Activated CD4-positive, alpha-beta T cell treated with anti-CD3 and anti-CD28 coated beads, Interleukin-2, amount 10 ng/mL, durations not matched to agents 24 days and 14 days (primary cell): Measurements from ENCODE around the gene HAP1. TPM values are rescaled to one million over a fixed set of nuclear protein-coding genes. Genes with fewer than 3 reads are reported as not detected.

Source experiments
- DNase-seq: peaks from one replicate; pipeline ENCODE4 v3.0.0; 2022
- H3K27ac Mint-ChIP-seq: one replicate; pipeline ENCODE4 v1.8.0; 2022; ENCODE audit warnings: mild to moderate bottlenecking, mixed read lengths
- H3K27me3 Mint-ChIP-seq: one replicate; pipeline ENCODE4 v1.8.0; 2022; ENCODE audit warnings: mixed read lengths
- H3K36me3 Mint-ChIP-seq: one replicate; pipeline ENCODE4 v1.8.0; 2022; ENCODE audit warnings: low read depth, mild to moderate bottlenecking, mixed read lengths
- H3K4me1 Mint-ChIP-seq: one replicate; pipeline ENCODE4 v1.8.0; 2021; ENCODE audit warnings: mixed read lengths
- H3K4me3 Mint-ChIP-seq: one replicate; pipeline ENCODE4 v1.8.0; 2022; ENCODE audit warnings: mild to moderate bottlenecking, moderate library complexity, mixed read lengths
- H3K9me3 Mint-ChIP-seq: one replicate; pipeline ENCODE4 v1.8.0; 2021; ENCODE audit warnings: mixed read lengths
- intact Hi-C: fragments of 100-400 bp; cut with micrococcal nuclease; formaldehyde crosslinking; loops from one replicate; pipeline ENCODE4 v1.15.1; 2023
- total RNA-seq: library from RNA; stranded (reverse); gene quantifications from 2 replicates; pipeline ENCODE4 v1.2.3, GENCODE V29; 2022

HAP1 gene
- total RNA-seq, 1 donor from 2014 or later = 0.05 TPM

- Mint-ChIP-seq H3K4me1 (no peaks in the 10 kb centered on the region), H3K4me3 (no peak overlapping the region), H3K27ac (no peak overlapping the region), H3K36me3 (no peaks in the 10 kb centered on the region), H3K27me3 (peaks cover 27% of the 10 kb centered on the region), H3K9me3 (no peaks in the 10 kb centered on the region)
- DNase-seq = no peak
- intact Hi-C loops = no loop called here
These were observed 6.4 kb downstream of the HAP1 start for GRCh38 chr17:41728056-41728455.

GRCh38 chr17:41725134-41725533, 9.3 kb downstream of the HAP1 start:
- no peak overlapping the region for H3K4me3 Mint-ChIP-seq

DNA sequence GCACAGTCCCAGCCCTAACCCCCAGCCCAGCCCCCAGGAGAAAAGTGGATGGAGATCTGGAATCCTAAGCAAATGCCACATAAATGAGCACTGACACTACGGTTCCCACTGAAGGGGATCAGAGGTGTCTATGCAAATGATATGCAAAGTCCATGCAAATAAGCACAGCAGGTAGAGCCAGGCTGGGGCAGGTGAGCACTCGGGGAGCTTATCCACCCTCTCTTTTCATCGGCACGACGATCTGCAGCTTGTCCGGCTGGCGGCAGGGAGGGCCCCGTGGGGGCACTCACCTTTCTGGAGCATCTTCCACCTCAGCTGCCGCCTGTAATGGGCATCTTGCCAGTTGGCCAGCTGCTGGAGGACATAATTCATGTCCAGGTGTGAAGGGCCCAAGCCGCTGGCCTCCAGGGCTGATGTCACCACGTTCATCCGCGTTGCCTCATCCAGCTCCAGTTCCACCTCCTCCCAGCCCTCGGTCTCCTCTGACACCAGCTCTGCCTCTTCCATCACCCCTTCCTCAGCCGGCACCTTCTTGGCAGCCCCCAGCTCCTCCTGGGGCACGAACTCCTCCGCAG, 9.9 kb downstream of the HAP1 start:
- intact Hi-C loops = no loop called here
- DNase-seq = no peak
- Mint-ChIP-seq H3K4me1 (no peaks in the 10 kb centered on the region), H3K27ac (no peak overlapping the region), H3K4me3 (no peak overlapping the region), H3K27me3 (peaks cover 5% of the 10 kb centered on the region), H3K9me3 (no peaks in the 10 kb centered on the region), H3K36me3 (no peaks in the 10 kb centered on the region)

More at GRCh38 chr17:41725134-41725533, 9.3 kb downstream of the HAP1 start:
- no peaks in the 10 kb centered on the region for H3K4me1 Mint-ChIP-seq
- H3K36me3 Mint-ChIP-seq = no peaks in the 10 kb centered on the region
- no peak overlapping the region for H3K27ac Mint-ChIP-seq
- intact Hi-C loops = no loop called here
- DNase-seq = no peak
- H3K9me3 Mint-ChIP-seq = no peaks in the 10 kb centered on the region
- peaks cover 7% of the 10 kb centered on the region for H3K27me3 Mint-ChIP-seq

DNA sequence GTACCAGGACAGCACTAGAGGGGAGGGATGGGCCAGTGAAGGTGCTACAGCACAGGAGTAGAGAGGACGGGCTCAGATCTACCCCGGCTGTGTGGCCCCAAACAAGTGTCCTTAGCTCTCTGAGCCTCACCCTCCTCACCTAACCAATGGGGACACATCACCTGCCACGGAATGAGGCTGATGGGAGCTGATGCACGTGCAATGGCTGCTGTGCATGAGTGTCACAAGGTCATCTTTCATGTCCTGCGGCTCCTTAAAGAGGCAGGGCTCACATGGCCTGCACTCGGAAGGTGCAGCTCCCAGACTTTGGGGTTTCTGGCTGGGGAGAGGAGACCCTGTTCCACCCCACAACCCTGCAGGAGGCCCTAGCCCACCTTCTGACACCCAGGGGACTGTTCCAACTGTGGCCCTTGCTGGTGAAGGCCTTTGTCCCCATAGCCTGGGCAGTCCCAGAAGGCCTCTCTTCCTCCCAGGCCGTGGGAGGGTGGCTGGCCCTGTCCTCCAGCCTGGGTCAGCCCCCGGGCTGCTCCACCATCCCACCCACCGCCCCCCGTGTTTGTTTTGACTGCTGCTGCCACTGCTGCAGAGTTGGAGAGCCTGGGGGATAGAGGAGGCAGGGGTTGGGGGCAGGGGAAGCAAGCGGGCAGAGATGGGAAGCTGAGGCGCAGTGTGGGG, 10.5 kb downstream of the HAP1 start:
- DNase-seq = no peak
- H3K27me3 Mint-ChIP-seq = peaks cover 5% of the 10 kb centered on the region
- intact Hi-C loops = no loop called here
- no peak overlapping the region for H3K4me3 Mint-ChIP-seq
- no peaks in the 10 kb centered on the region for H3K36me3 Mint-ChIP-seq
- no peaks in the 10 kb centered on the region for H3K4me1 Mint-ChIP-seq
- H3K27ac Mint-ChIP-seq = no peak overlapping the region
- no peaks in the 10 kb centered on the region for H3K9me3 Mint-ChIP-seq

GRCh38 chr17:41722231-41722630, 12.2 kb downstream of the HAP1 start:
- no peaks in the 10 kb centered on the region for H3K9me3 Mint-ChIP-seq
- no peak overlapping the region for H3K4me3 Mint-ChIP-seq
- H3K27ac Mint-ChIP-seq = no peak overlapping the region
- H3K4me1 Mint-ChIP-seq = peaks cover 6% of the 10 kb centered on the region
- DNase-seq = no peak
- no peaks in the 10 kb centered on the region for H3K36me3 Mint-ChIP-seq
- intact Hi-C loops = no loop called here
- peaks cover 5% of the 10 kb centered on the region for H3K27me3 Mint-ChIP-seq

- intact Hi-C loops = no loop called here
- Mint-ChIP-seq H3K9me3 (no peaks in the 10 kb centered on the region), H3K36me3 (no peaks in the 10 kb centered on the region), H3K4me3 (no peak overlapping the region), H3K27me3 (peaks cover 7% of the 10 kb centered on the region), H3K27ac (no peak overlapping the region), H3K4me1 (peaks cover 7% of the 10 kb centered on the region)
- no peak for DNase-seq
These were observed 16.2 kb downstream of the HAP1 start for GRCh38 chr17:41718287-41718645.

DNA sequence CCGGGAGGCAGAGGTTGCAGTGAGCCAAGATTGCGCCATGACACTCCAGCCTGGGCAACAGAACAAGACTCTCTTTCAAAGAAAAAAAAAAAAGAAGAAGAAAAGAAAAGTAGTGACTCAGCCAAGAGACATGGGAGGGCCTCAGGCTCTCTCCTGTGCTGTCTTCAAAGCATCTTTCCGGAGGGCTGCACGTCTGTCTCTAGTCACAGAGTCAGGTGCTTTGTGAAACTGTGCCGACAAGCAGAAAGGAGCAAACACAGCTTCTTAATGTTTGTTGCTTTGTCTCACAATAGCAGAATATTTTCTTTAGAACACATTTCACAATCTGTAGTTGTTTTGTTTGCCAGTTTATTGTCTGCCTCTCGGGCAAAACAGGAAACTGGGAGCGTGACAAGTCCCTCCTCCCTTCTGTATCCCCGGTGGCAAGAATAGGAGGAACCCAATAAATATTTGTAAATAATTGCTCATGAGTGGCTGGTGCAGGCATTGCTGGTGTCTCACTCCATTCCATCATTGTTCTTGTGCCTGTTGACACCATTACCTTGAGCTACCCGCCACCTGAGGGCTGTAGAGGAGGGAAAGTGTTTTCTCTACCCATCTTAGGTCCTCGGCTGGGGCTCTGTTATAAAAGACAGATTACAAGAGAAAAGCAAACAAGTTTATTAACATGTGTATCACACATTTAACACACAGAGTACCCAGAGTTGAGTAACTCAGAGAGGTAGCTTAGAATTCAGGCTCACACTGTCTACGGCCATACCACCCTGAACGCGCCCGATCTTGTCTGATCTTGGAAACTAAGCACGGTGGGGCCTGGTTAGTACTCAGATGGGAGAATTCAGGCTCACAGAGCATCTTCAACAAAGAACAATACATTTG, 16.8 kb downstream of the HAP1 start:
- Mint-ChIP-seq H3K9me3 (no peaks in the 10 kb centered on the region), H3K27me3 (peaks cover 8% of the 10 kb centered on the region), H3K27ac (no peak overlapping the region), H3K4me1 (peaks cover 7% of the 10 kb centered on the region), H3K4me3 (peak overlapping the region; percentile 23), H3K36me3 (no peaks in the 10 kb centered on the region)
- peak; percentile 71 for DNase-seq
- intact Hi-C loops = no loop called here

DNA sequence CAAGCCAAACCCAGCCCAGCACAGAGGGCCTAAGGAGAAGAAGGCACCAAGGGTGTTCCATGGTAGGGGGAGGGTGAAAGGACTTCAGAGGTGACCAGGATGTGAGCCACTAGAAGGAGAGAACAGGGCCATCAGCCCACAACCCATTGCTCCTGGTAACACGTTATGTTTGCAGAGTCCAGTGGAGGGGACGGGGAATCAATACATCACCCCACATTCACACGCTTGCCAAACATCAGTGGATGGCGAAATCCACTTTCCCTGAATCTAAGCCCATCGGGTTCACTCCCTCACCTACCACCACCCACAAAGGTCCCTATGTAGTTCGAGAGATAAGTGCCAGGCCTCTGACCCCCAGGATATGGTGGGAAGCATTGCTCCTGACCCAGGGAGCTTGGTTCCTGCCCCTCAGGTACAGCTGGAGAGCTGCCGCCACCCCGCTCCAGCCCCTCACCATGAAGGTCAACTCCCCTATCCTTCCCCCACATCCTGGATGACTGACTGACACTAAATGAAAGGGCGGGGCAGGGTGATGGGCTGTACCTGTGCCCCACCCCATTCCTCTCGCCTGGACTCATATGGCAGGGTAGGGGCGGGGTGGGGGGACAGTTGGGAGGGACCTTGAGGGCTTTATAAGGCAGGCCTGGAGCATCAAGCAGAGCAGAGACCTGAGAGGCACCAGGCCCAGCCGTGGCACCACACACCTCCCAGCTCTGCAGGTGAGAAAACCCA, 22.6 kb downstream of the HAP1 start, which contains the start of gene GAST:
Gene GAST, plus strand, starts transcription at position 663 of the 732 bp plus-strand sequence. CDS start 3,106 bp downstream, outside the sequence.
- no peak within 1 kb of the TSS for H3K4me3 Mint-ChIP-seq
- no peaks in the 10 kb centered on the region for H3K9me3 Mint-ChIP-seq
- H3K27me3 Mint-ChIP-seq = peaks cover 15% of the 10 kb centered on the region
- no peak within 1 kb of the TSS for H3K27ac Mint-ChIP-seq
- peaks cover 5% of the 10 kb centered on the region for H3K4me1 Mint-ChIP-seq
- no peak for DNase-seq
- intact Hi-C loops = no loop called here
- H3K36me3 Mint-ChIP-seq = no peaks in the 10 kb centered on the region

GRCh38 chr17:41710472-41711090, 23.9 kb downstream of the HAP1 start:
- Mint-ChIP-seq H3K27me3 (peaks cover 15% of the 10 kb centered on the region), H3K4me3 (no peak overlapping the region), H3K4me1 (peaks cover 7% of the 10 kb centered on the region), H3K9me3 (no peaks in the 10 kb centered on the region), H3K27ac (no peak overlapping the region), H3K36me3 (no peaks in the 10 kb centered on the region)
- intact Hi-C loops = no loop called here
- no peak for DNase-seq

DNA sequence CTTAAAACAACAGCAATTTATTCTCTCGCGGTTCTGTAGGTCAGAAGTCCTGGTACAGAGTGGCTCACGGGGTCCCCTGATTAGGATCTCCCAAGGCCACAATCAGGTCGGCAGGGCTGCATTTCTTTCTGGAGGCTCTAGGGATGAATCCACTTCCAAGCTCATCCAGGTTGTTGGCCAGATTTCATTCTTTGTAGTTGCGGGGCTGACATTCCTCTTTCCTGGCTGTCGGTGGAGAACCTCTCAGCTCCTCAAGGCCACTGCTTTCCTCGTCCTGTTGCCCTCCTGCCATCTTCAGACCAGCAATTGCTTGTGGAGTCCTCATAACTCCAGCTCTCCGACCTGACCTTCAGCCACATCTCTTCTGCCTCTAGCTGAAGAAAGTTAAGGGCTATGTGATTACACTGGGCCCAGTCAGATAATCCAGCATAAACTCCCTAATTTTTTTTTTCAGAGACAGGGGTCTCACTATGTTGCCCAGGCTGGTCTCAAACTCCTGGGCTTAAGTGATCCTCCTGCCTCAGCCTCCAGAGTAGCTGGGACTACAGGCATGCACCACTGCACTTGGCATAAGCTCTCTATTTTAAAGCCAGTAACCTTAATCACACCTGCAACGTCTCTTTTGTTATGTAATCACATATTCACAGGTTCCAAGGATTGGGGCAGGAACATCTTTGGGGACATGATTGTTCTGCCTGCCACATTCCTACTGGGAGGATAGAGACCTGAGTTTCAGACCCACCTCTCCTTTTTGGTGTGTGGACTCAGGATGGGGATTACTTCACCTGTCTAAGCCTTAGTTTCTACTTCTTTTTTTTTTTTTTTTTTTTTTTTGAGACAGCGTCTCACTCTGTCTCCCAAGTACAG, 26.4 kb downstream of the HAP1 start:
- DNase-seq = no peak
- Mint-ChIP-seq H3K27ac (no peak overlapping the region), H3K4me1 (peaks cover 10% of the 10 kb centered on the region), H3K36me3 (no peaks in the 10 kb centered on the region), H3K9me3 (no peaks in the 10 kb centered on the region), H3K27me3 (peaks cover 18% of the 10 kb centered on the region), H3K4me3 (no peak overlapping the region)
- intact Hi-C loops = no loop called here

DNA sequence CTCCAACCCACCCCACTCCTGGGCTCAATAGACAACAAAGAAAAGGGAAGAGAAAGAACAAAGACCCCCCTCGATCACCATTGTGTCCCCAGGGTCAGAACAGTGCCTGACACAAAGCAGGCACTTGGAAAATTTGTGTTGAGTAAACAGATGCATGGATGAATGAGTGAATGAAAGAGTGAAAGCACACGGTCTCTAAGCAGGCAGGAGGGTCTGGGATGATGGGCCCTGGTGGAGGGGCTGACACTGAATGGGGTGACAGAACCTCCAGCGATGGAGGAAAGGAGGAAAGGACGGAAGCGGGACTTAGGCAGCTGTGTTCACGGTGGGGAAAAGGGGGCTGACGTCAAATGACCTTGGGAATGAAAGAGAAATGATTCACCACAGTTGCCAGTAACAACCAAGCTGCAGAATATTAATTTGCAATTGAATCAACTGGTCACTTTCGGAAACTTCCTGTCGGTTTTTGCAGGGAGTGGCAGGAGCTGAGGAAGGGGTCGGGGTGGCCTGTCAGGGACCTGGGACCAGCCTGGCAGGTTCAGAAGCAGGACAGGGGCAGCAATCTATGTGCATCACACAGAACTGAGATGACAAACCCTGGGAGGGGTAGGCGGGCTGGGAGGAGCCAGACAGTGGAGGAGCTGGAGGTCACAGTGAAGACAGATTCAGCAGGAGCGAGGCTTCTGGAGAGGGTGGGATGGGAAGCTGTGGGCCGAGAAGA, 29.0 kb downstream of the HAP1 start:
- intact Hi-C loops = no loop called here
- Mint-ChIP-seq H3K27me3 (peaks cover 10% of the 10 kb centered on the region), H3K36me3 (no peaks in the 10 kb centered on the region), H3K4me3 (no peak overlapping the region), H3K9me3 (no peaks in the 10 kb centered on the region), H3K27ac (no peak overlapping the region), H3K4me1 (peaks cover 6% of the 10 kb centered on the region)
- no peak for DNase-seq

DNA sequence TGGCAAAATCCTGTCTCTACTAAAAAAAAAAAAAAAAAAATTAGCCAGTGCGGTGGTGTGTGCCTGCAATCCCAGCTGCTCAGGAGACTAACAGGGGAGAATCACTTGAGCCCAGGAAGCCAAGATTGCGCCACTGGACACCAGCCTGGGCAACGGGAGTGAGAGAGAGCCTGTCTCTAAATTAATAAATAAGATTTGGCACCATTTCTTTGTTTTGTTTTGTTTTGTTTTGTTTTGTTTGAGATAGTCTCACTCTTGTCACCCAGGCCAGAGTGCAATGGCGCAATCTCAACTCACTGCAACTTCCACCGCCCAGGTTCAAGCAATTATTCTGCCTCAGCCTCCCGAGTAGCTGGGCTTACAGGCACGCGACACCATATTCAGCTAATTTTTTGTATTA, 31.7 kb downstream of the HAP1 start:
- no peak overlapping the region for H3K27ac Mint-ChIP-seq
- H3K4me1 Mint-ChIP-seq = peaks cover 5% of the 10 kb centered on the region
- no peak for DNase-seq
- intact Hi-C loops = no loop called here
- no peaks in the 10 kb centered on the region for H3K9me3 Mint-ChIP-seq
- H3K27me3 Mint-ChIP-seq = peaks cover 6% of the 10 kb centered on the region
- no peak overlapping the region for H3K4me3 Mint-ChIP-seq
- no peaks in the 10 kb centered on the region for H3K36me3 Mint-ChIP-seq
